Liver (tissue), 3 donors: ENCODE results near the gene JCAD.

ENCODE experiments used
- CTCF ChIP-seq: fragments of 150-350 bp; IDR thresholded peaks from 2 replicates; pipeline ENCODE4 v1.5.1; 2017; ENCODE audit warnings: improper control_type of control experiment, low read depth, low read length; ENCODE audit not compliant: missing input control
- GABPA ChIP-seq, 2 donors: IDR thresholded peaks in 1 of 2; conservative IDR thresholded peaks in 1 of 2; 2 replicates each; pipeline ENCODE4 v1.6.1; 2016; ENCODE audit warnings: antibody characterized with exemption in 2 of 2, mild to moderate bottlenecking in 1 of 2, moderate library complexity in 1 of 2
- YY1 ChIP-seq: IDR thresholded peaks from 2 replicates; pipeline ENCODE4 v1.6.1; 2016; ENCODE audit warnings: antibody characterized with exemption, mild to moderate bottlenecking
- ZBTB33 ChIP-seq: IDR thresholded peaks from 2 replicates; pipeline ENCODE4 v1.6.1; 2016; ENCODE audit warnings: antibody characterized with exemption
- donor health status: healthy.
- donor health status: healthy.

- TF ChIP-seq CTCF: no peak
- no peak for TF ChIP-seq GABPA (IDR thresholded peaks at IDR 0.05 in 1 of 2, conservative IDR thresholded peaks at IDR 0.05 in 1 of 2)
- no peak for TF ChIP-seq YY1
- no peak for TF ChIP-seq ZBTB33
Observed at GRCh38 chr10:30058570-30059132, 735 bp downstream of the JCAD start.
